AG04450 (cell line): ENCODE data around the gene STK38. TPM values are rescaled to one million over a fixed set of nuclear protein-coding genes. Genes with fewer than 3 reads are reported as not detected.
"Not testable (repeated sequence)": the region's sequence is repeated elsewhere in the genome, so short reads cannot be mapped to it uniquely, and the experiment has no call there.

Experiments
- CTCF ChIA-PET: fragments of 300-600, 350-600 bp; formaldehyde crosslinking; extraction: SDS; loops from one replicate; lab custom pipeline; 2022; ENCODE audit warnings: antibody characterized with exemption, inconsistent platforms; lab: Charles Lee
- POLR2A ChIA-PET: fragments of 350-600 bp; formaldehyde crosslinking; extraction: SDS; loops from one replicate; lab custom pipeline; 2021; ENCODE audit warnings: antibody characterized with exemption, inconsistent platforms; lab: Yijun Ruan, JAX
- DNase-seq: peaks from one replicate; pipeline ENCODE4 v3.0.0-alpha.2; 2011; ENCODE audit warnings: low read depth, low spot score
- H3K27ac ChIP-seq: one replicate; pipeline ENCODE4 v1.5.1; 2012; ENCODE audit warnings: low read depth, low read length, control low read depth
- H3K27me3 ChIP-seq: one replicate; pipeline ENCODE4 v1.6.0; 2012; ENCODE audit warnings: low read length; ENCODE audit not compliant: control insufficient read depth, insufficient read depth
- H3K4me3 ChIP-seq: 2 replicates; pipeline ENCODE4 v1.5.1; 2011; ENCODE audit warnings: mild to moderate bottlenecking, low read depth, low read length, control low read depth
- H3K9me3 ChIP-seq: 2 replicates; pipeline ENCODE4 v1.5.1; 2012; ENCODE audit warnings: low read length; ENCODE audit not compliant: control insufficient read depth, insufficient read depth
- CTCF ChIP-seq: IDR thresholded peaks from 2 replicates; pipeline ENCODE4 v1.5.1; 2011; ENCODE audit warnings: low read depth, low read length, control low read depth, inconsistent platforms
- polyA plus RNA-seq: library from polyadenylated mRNA; depleted of rRNA; stranded (reverse); fragments of >200 nt; gene quantifications from 2 replicates; pipeline ENCODE4 v1.2.3, GENCODE V29; 2011

STK38 gene
- polyA plus RNA-seq, 1 experiment, result 34.9 TPM

- Histone ChIP-seq H3K27me3 (no peaks in the 10 kb centered on the region), H3K9me3 (no peaks in the 10 kb centered on the region), H3K27ac (no peak overlapping the region), H3K4me3 (no peak overlapping the region)
- ChIA-PET CTCF (interaction anchor here (0.6 to 0.9 kb wide), 2 partner anchors 13 to 273 kb away, joined by 3 read pairs; no protein-coding TSS in a partner anchor), POLR2A (interaction anchor here (0.7 kb wide), 1 partner anchor 10 kb away, joined by 3 read pairs; no protein-coding TSS in a partner anchor)
- no peak for TF ChIP-seq CTCF
- DNase-seq, result no peak
Measured at GRCh38 chr6:36487698-36488097, 59.6 kb downstream of the STK38 start.

- ChIA-PET CTCF (no interaction called here), POLR2A (interaction anchor here (0.5 to 0.6 kb wide), 2 partner anchors 10 to 13 kb away, joined by 4 to 5 read pairs; no protein-coding TSS in a partner anchor)
- TF ChIP-seq CTCF, result no peak
- Histone ChIP-seq H3K27me3 (no peaks in the 10 kb centered on the region), H3K9me3 (no peaks in the 10 kb centered on the region), H3K4me3 (no peak overlapping the region), H3K27ac (no peak overlapping the region)
- no peak for DNase-seq
Measured at GRCh38 chr6:36484736-36485135, 62.5 kb downstream of the STK38 start.

GRCh38 chr6:36483326-36483725, 64.0 kb downstream of the STK38 start:
- H3K27ac ChIP-seq, H3K27me3 ChIP-seq, DNase-seq, CTCF ChIA-PET, H3K9me3 ChIP-seq, H3K4me3 ChIP-seq: not testable (repeated sequence)
- POLR2A ChIA-PET, result interaction anchor here (0.7 kb wide), 1 partner anchor 36 kb away, joined by 8 read pairs; no protein-coding TSS in a partner anchor

GRCh38 chr6:36479256-36479655, 68.0 kb downstream of the STK38 start:
- Histone ChIP-seq H3K4me3 (no peak overlapping the region), H3K27me3 (no peaks in the 10 kb centered on the region), H3K9me3 (no peaks in the 10 kb centered on the region), H3K27ac (no peak overlapping the region)
- ChIA-PET POLR2A (no interaction called here), CTCF (interaction anchor here (0.6 to 0.9 kb wide), 2 partner anchors 39 to 136 kb away, joined by 4 read pairs; no protein-coding TSS in a partner anchor)
- no peak for TF ChIP-seq CTCF
- no peak for DNase-seq

GRCh38 chr6:36478051-36478526, 69.2 kb downstream of the STK38 start:
- ChIA-PET POLR2A (interaction anchor here (0.6 kb wide), 1 partner anchor 9 kb away, joined by 3 read pairs; no protein-coding TSS in a partner anchor), CTCF (no interaction called here)
- Histone ChIP-seq H3K27me3 (no peaks in the 10 kb centered on the region), H3K4me3 (no peak overlapping the region), H3K27ac (no peak overlapping the region), H3K9me3 (no peaks in the 10 kb centered on the region)
- TF ChIP-seq CTCF, result no peak
- DNase-seq, result no peak
